ENCODE data around the gene KRT74. TPM values are rescaled to one million over a fixed set of nuclear protein-coding genes. Genes with fewer than 3 reads are reported as not detected.

Gene KRT74
- total and polyA plus RNA-seq, 9 of the 15 experiments (the other 6 are each of a cell fraction or from before 2014, with no cell fraction given), result not detected

- Histone ChIP-seq H3K9ac (ENCODE audit: insufficient read depth in 1 of 2, low read depth in 2 of 2, low read length in 2 of 2) (no peak overlapping the region), H3K9me3 (replicated peaks; ENCODE audit: control insufficient read depth, insufficient read depth, low read depth, low read length) (no peaks in the 10 kb centered on the region), H3K4me3 (no peak overlapping the region), H4K20me1 (replicated peaks; ENCODE audit: control insufficient read depth, insufficient read depth, low read length) (peaks cover 7% of the 10 kb centered on the region), H2AFZ (ENCODE audit: low read depth, low read length) (no peak overlapping the region), H3K4me2 (ENCODE audit: insufficient read depth, low read length) (no peak overlapping the region), H3K9me1 (ENCODE audit: control insufficient read depth, insufficient read depth, low read length) (no peaks in the 10 kb centered on the region), H3K4me1 (replicated peaks in 1 of 2; ENCODE audit: control insufficient read depth in 2 of 2, insufficient read depth in 2 of 2, low read length in 2 of 2) (no peaks in the 10 kb centered on the region; a peak in 1 of 5 replicates), H3K27ac (ENCODE audit: extremely low read depth, low read depth, low read length) (no peak overlapping the region), H3K27me3 (ENCODE audit: control insufficient read depth in 2 of 2, insufficient read depth in 2 of 2, low read length in 2 of 2) (peaks cover 12 to 63% of the 10 kb centered on the region in 2 experiments; a peak in 4 of 5 replicates), H3K36me3 (ENCODE audit: control insufficient read depth, insufficient read depth, low read length) (no peaks in the 10 kb centered on the region), H3K79me2 (ENCODE audit: control insufficient read depth, insufficient read depth, low read length) (no peaks in the 10 kb centered on the region)
- WGBS (ENCODE audit: insufficient coverage, low coverage, missing lambda C conversion rate), result 2% methylated on average over 4 of the region's 4 CpGs
- ATAC-seq, result no peak
- CTCF ChIA-PET (ENCODE audit: low intra/inter-chr PET ratio), result no interaction called here
- BruUV-seq (replicated peaks), result no TSS peak
- intact Hi-C loops (cut with micrococcal nuclease) (no loop called here), in situ Hi-C loops (cut with MboI) (no loop called here)
- no peak for FAIRE-seq
- POLR2A ChIA-PET, result interaction anchor here (0.6 kb wide), 1 partner anchor 93 kb away, joined by 3 read pairs; no protein-coding TSS in a partner anchor
- DNase-seq (ENCODE audit: extremely low read depth in 1 of 4, low spot score in 3 of 4), result no peak
- TF ChIP-seq RBFOX2 (IDR thresholded peaks at IDR 0.05; ENCODE audit: low read depth, low read length) (no peak), ZNF232 (CRISPR knock-in tag; IDR thresholded peaks at IDR 0.05) (no peak), GABPB2 (CRISPR knock-in tag; conservative IDR thresholded peaks at IDR 0.05) (no peak), THRB (CRISPR knock-in tag; conservative IDR thresholded peaks at IDR 0.05) (no peak), HNRNPK (IDR thresholded peaks at IDR 0.05; ENCODE audit: low read depth, low read length, poor library complexity, severe bottlenecking) (no peak), NEUROD1 (IDR thresholded peaks at IDR 0.05; ENCODE audit: borderline replicate concordance, low read depth, low read length, partially characterized antibody) (no peak), TFAM (CRISPR knock-in tag; conservative IDR thresholded peaks at IDR 0.05) (no peak), ZNF134 (CRISPR knock-in tag; conservative IDR thresholded peaks at IDR 0.05) (no peak), U2AF2 (optimal IDR thresholded peaks at IDR 0.05; ENCODE audit: low read depth, low read length) (no peak), HDAC1 (IDR thresholded peaks at IDR 0.05) (no peak), ZNF584 (CRISPR knock-in tag; IDR thresholded peaks at IDR 0.05; ENCODE audit: low read depth) (no peak)
Observed at GRCh38 chr12:52523824-52524223, 49.8 kb downstream of the KRT74 start.
